DND-41 (cell line): ENCODE data around the gene CYP19A1.

Source experiments
- EZH2 ChIP-seq: IDR thresholded peaks from 3 replicates; pipeline ENCODE4 v1.6.1; 2012; ENCODE audit warnings: borderline replicate concordance, low read depth, mild to moderate bottlenecking, moderate library complexity, low read length, inconsistent platforms; ENCODE audit not compliant: severe bottlenecking
- TF ChIP-seq, protein P1 (sequence below): IDR thresholded peaks from 2 replicates; pipeline ENCODE4 v1.5.1; 2012; ENCODE audit warnings: borderline replicate concordance, low read length, moderate library complexity, mild to moderate bottlenecking; ENCODE audit not compliant: poor library complexity, severe bottlenecking; ENCODE audit errors: extremely low read depth

DNA sequence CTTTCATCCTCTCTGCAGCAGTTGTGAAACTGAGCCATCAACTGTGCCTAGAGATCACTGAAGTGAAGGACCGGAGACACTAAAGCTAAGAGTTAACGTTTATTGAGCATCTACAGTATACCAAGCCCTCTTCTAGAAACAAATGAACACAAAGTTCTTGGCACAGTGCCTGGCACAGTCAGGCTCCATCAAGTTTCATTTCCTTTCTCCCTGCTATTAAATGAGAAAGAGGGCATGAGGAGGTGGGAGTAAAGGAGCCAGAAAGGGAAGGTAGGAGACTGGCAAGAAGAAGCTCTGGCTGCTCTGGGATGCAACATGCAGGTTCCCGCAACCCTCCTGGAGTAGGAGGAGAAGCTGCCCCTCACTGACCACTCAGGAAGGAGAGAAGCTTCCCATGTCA lies 30.6 kb downstream of the CYP19A1 start:
- TF ChIP-seq, protein P1, sequence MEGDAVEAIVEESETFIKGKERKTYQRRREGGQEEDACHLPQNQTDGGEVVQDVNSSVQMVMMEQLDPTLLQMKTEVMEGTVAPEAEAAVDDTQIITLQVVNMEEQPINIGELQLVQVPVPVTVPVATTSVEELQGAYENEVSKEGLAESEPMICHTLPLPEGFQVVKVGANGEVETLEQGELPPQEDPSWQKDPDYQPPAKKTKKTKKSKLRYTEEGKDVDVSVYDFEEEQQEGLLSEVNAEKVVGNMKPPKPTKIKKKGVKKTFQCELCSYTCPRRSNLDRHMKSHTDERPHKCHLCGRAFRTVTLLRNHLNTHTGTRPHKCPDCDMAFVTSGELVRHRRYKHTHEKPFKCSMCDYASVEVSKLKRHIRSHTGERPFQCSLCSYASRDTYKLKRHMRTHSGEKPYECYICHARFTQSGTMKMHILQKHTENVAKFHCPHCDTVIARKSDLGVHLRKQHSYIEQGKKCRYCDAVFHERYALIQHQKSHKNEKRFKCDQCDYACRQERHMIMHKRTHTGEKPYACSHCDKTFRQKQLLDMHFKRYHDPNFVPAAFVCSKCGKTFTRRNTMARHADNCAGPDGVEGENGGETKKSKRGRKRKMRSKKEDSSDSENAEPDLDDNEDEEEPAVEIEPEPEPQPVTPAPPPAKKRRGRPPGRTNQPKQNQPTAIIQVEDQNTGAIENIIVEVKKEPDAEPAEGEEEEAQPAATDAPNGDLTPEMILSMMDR = no peak
- TF ChIP-seq EZH2 = no peak
